ENCODE results near the gene MFAP3L.

Gene MFAP3L

GRCh38 chr4:170022211-170022610 lies 4.0 kb downstream of the MFAP3L start:
- DNase-seq (ENCODE audit: low spot score): no peak

- DNase-seq (ENCODE audit: low spot score): no peak
These were observed 8.9 kb downstream of the MFAP3L start for GRCh38 chr4:170017252-170017651.

DNA sequence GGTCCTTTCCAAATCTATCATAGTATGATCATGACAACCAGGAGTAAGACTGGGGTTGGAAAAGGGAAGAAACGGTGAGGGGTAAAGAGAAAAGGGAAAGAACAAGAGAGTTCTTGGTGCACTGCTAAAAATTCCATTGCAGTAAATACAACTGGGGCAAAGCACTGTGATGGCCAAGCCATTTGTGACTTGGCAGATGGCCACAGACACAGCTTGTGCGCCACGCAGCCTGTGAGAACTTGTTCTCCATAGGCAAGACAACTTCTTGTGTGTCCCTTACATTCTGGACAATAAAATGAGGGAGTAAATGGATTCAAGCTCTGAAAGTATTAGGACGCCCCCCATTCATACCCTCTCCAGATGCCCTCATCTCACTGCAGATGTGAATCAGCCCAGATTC lies 10.9 kb downstream of the MFAP3L start:
- DNase-seq (ENCODE audit: low spot score): no peak

GRCh38 chr4:170014359-170015011 lies 11.7 kb downstream of the MFAP3L start:
- no peak for DNase-seq (ENCODE audit: low spot score)

DNA sequence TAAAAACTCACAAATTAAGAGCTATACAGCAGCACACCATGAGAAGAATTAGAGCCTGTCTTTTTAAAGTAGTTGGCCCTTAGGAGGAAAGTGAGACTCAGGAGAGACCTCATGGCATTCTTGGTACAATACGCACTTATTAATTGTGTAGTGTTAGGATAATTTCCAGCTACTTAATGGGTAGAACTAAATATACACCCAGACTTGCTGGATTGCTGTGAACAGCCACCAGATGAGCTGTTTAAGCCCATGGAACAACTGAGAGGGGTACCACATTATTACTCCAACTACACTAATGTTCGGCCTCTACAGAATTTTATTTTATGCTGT lies 13.6 kb downstream of the MFAP3L start:
- DNase-seq (ENCODE audit: low spot score): no peak

GRCh38 chr4:170011921-170012628 lies 14.1 kb downstream of the MFAP3L start:
- DNase-seq (ENCODE audit: low spot score): no peak

GRCh38 chr4:170009291-170009690 lies 16.9 kb downstream of the MFAP3L start:
- DNase-seq (ENCODE audit: low spot score): no peak

DNA sequence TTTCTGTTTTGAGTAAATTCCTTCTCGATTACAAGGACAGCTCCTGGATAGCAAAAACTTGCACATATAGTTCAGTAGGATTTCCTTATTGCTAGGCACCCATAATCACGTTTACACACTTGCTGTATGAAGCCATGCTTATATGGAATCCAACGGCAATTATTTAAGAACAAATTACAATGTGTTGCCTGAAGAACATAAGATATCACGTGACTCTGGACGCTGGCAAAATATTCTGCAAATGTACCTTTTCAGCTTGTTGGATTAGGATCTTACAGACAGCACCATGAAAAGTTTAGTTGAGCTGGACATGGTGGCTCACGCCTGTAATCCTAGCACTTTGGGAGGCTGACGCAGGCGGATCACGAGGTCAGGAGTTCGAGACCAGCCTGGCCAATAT lies 17.4 kb downstream of the MFAP3L start:
- no peak for DNase-seq (ENCODE audit: low spot score)

DNA sequence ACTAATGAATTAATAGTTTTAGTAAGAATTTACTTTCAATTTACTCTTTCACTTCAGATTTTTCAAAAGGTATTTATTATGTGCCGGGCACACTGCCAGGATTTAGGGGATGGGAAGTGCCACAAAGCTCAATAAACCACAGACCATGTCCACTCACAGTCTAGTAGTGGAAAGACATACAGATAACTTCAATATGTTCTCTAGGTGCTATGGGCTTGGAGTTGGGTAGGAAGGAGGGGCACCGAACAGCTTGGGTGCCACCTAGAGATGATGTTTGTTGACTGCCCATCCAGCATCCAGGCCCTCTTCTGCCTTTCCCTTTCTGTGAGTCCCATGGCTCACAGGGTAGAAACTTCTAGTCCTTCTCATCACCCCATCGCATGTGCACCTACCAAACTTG lies 17.8 kb downstream of the MFAP3L start:
- DNase-seq (ENCODE audit: low spot score): no peak

GRCh38 chr4:170007113-170007512 lies 19.1 kb downstream of the MFAP3L start:
- DNase-seq (ENCODE audit: low spot score): no peak

DNA sequence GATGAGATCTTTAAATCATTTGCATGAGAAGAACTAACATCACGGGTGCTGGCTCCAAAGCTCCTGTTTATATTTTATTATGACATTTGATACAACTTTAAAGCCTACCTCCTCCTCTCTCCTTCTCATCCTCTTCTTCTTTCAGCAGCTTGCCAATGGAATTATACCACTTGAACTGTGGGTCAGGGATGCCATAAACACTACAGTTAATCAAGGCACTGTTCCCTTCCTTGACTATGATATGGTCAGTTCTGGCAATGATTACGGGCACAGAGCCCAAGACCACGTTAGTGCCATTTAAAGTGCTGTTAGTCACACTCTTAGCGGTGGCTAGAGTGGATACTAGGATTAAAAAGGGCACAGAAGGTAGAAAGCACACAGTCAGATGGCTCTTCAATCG lies 20.7 kb downstream of the MFAP3L start:
- DNase-seq (ENCODE audit: low spot score): no peak

DNA sequence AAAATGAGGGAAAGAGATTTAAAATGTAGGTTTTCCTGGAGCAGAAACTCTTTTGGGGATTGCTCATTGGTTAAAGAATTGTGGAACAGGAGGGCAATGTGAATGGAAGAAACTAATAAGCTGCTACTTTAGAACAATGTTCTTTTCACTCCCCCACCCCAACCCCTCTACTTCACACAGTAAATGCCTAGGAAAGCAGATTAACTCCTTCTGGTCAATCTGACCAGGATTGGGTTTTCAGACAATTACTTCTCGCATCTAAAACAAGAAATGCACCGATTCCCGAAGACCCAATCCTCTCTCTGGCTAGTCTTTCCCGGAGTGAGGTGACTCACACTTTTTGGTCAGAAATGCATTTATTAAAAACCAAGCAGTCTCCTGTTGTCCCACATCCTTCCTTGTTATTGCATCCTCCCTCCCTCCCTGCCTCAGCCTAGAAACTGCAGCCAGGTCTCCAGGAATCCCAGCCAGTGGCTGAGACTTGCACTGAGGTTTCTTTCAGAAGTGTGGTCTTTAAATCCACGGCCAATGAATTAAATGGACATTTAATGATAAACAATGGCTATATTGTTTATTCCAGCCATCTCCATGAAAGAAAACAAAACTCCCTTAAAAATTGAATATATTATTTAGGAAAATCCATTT lies 21.4 kb downstream of the MFAP3L start:
- DNase-seq (ENCODE audit: low spot score): no peak

DNA sequence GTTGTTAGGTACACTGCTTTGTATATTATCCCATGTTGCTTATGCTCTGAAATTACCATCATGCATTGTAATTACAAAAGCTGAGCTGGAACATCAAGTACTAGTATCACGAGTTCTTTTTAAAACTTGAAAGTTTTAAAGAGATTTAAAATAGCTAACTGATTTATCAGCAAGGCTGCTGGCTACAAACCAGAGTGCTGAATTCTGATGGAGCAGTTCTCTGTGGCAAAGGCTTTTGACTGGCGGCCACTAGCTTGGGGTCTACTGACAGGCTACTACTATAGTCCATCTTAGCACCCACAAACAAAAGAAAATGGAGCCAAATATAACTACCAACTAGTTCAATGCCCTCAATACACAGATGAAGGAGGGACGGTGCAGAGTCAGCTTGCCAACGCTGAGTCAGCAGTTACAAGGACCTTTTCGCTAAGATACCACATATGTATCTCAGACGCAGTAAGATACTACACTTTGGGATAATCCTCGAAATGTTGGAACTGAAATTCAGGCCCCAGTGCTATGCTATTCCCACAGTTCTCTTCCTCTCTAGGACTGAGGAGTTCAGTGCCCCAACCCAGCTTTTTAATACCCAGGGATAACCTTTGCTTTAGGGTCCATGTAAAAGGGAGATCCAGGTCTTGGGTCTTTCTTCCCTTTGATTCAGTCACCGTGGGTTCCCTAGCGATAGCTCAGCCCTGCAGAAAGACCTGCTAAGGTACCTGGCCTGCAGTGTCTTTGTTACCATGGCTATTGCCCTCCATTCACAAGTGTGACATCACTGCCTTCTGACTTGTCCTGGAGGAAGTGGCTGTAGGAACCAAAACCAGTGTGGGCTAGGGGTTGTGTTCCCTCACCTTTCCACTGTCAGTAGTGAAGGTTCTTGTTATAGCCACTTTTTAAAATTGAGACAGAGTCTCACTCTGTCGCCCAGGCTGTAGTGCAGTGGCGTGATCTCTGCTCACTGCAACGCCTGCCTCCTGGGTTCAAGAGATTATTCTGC lies 22.8 kb downstream of the MFAP3L start:
- no peak for DNase-seq (ENCODE audit: low spot score)

GRCh38 chr4:170001745-170002267 lies 24.4 kb downstream of the MFAP3L start:
- DNase-seq (ENCODE audit: low spot score): no peak

DNA sequence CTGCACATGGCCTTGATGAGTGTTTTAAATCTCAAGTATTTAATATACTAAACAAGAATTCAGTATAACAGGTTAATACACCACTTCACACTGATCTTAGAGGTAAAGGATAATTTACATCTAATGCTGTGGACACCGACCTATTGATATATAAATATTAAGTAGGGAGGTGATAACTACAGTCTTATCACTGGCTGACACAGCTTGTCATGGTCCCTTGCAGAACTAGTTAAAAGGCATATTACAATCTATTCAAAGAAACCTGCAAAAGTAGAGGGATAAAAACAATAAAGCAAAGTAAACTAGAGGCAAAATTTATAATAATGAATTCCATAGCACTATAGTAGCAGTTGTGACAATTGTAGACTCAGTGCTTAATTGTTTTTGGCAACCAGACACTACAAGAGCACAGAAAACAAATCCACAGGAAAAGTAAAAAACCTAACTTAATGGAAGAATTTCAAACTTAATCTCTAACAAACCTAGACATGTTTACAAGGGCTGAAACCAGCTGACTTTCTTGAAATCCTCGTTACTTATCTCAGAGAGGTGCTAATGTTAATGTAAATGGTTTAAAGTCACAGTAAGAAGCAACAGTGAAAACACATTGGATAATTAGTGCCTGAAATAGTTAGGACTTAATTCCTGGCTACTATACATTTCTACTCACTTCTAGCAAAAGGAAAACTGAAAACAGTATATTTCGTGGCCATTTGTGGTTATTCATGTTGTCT lies 25.0 kb downstream of the MFAP3L start:
- no peak for DNase-seq (ENCODE audit: low spot score)

DNA sequence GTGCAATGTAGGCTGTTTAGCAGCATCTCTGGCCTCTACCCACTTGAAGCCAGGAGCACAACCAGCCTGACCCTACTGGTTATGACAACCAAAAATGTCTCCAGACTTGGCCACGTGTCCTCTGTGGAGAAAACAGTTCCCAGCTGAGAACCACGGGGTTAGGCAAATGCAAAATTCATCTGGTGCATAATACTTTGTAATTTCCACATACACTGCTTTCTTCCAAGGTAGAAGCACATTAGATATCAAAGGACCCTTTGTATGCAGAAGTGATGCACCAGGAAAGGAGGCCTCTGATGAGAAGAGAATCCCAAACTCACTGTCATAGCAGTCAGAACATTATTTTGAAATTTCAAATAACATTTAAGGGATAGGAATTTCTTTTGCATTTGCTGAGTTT lies 26.3 kb downstream of the MFAP3L start:
- DNase-seq (ENCODE audit: low spot score): no peak

DNA sequence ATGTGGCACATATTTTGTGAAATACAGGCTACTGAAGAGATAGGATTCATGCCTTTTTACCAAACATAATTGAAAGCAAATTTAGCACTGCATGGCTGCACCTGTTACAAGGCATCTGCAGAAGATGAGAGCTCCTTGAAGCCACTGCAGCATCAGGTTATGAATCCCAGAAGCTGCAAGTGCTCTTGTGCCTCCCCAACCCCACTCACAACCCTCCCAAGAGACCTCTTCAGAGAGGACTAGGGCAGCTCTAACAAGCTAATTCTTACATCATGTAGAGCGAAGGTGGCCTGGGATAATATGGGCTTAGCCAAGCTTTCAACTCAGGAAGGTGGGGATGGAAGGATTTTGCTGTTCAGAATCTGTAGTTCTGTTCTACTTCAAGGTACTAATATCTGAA lies 27.2 kb downstream of the MFAP3L start:
- DNase-seq (ENCODE audit: low spot score): no peak

GRCh38 chr4:169996379-169997240 lies 29.6 kb downstream of the MFAP3L start:
- no peak for DNase-seq (ENCODE audit: low spot score)

DNA sequence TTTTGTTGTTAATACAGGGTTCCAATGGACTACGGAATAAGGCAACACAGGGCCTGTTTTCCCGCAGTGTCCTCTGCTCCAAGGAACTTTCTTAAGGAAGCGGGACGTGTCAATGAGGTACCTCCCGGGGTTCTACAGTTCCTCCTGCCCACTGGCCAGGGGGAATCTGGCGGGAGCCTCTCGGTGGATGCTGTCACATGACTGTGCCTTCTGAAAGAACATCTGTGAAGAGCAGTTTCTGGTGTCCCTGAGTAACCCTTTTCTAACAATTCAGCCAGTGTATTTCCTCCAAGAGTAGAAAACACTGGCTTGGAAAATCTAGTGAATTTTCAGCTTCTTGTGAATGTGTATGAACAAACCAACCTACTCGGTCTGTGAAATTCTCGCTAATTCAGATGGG lies 32.7 kb downstream of the MFAP3L start:
- DNase-seq (ENCODE audit: low spot score): no peak

GRCh38 chr4:169988252-169988651 lies 37.9 kb downstream of the MFAP3L start:
- no peak for DNase-seq (ENCODE audit: low spot score)

Measured in RKO (cell line).